GM23338 (cell line): Measurements from ENCODE around the gene CELSR3. TPM values are rescaled to one million over a fixed set of nuclear protein-coding genes. Genes with fewer than 3 reads are reported as not detected.

Source experiments
- ATAC-seq: fragments of 200-7000 bp; cut with Tn5 transposase; 3 replicates; pipeline ENCODE4 v1.9.1; 2020
- DNase-seq: peaks from one replicate; pipeline ENCODE4 v3.0.0-alpha.2; 2015; ENCODE audit warnings: low spot score
- H2AFZ ChIP-seq: fragments of 200-600 bp; sonication (generic); 2 replicates; pipeline ENCODE4 v1.8.0; 2016; ENCODE audit warnings: antibody characterized with exemption, mild to moderate bottlenecking, moderate library complexity
- H3F3A ChIP-seq: fragments of 200-600 bp; sonication (generic); replicated peaks from 2 replicates; pipeline ENCODE4 v1.8.0; 2017; ENCODE audit warnings: antibody characterized with exemption, mixed run types, low read depth
- H3K27ac ChIP-seq: fragments of 200-600 bp; sonication (generic); 2 replicates; pipeline ENCODE4 v1.6.1; 2016; ENCODE audit warnings: low read depth
- H3K27me3 ChIP-seq: fragments of 200-600 bp; sonication (generic); 2 replicates; pipeline ENCODE4 v1.8.0; 2016; ENCODE audit warnings: mild to moderate bottlenecking, mixed run types, moderate library complexity; ENCODE audit not compliant: insufficient read depth
- H3K36me3 ChIP-seq: fragments of 200-600 bp; sonication (generic); 2 replicates; pipeline ENCODE4 v1.8.0; 2016; ENCODE audit warnings: mild to moderate bottlenecking; ENCODE audit not compliant: insufficient read depth
- H3K4me1 ChIP-seq: fragments of 200-600 bp; sonication (generic); 2 replicates; pipeline ENCODE4 v1.8.0; 2016; ENCODE audit warnings: mild to moderate bottlenecking, moderate library complexity; ENCODE audit not compliant: insufficient read depth
- H3K4me2 ChIP-seq: fragments of 200-600 bp; sonication (generic); 2 replicates; pipeline ENCODE4 v1.7.1; 2017; ENCODE audit warnings: mixed run types
- H3K4me3 ChIP-seq: fragments of 200-600 bp; sonication (generic); 2 replicates; pipeline ENCODE4 v1.6.1; 2016; ENCODE audit warnings: mixed run types
- H3K79me2 ChIP-seq: fragments of 200-600 bp; sonication (generic); replicated peaks from 2 replicates; pipeline ENCODE4 v1.8.0; 2017; ENCODE audit warnings: mild to moderate bottlenecking; ENCODE audit not compliant: insufficient read depth
- H3K9me2 ChIP-seq: fragments of 200-600 bp; sonication (generic); 2 replicates; pipeline ENCODE4 v1.8.0; 2017; ENCODE audit not compliant: insufficient read depth
- H4K20me1 ChIP-seq: fragments of 200-600 bp; sonication (generic); replicated peaks from 2 replicates; pipeline ENCODE4 v1.8.0; 2017; ENCODE audit warnings: mild to moderate bottlenecking; ENCODE audit not compliant: insufficient read depth
- H3K27ac Mint-ChIP-seq: 2 replicates; pipeline ENCODE4 v1.8.0; 2020; ENCODE audit warnings: inconsistent platforms, mild to moderate bottlenecking, moderate library complexity, mixed read lengths
- H3K27me3 Mint-ChIP-seq: 3 replicates; pipeline ENCODE4 v1.8.0; 2022; ENCODE audit warnings: low read depth, mild to moderate bottlenecking, moderate library complexity, mixed read lengths, inconsistent platforms; ENCODE audit not compliant: insufficient read depth, poor library complexity
- H3K36me3 Mint-ChIP-seq: 3 replicates; pipeline ENCODE4 v1.8.0; 2021; ENCODE audit warnings: low read depth, mild to moderate bottlenecking, inconsistent platforms, moderate library complexity, mixed read lengths
- H3K4me1 Mint-ChIP-seq: 3 replicates; pipeline ENCODE4 v1.8.0; 2020; ENCODE audit warnings: mild to moderate bottlenecking, inconsistent platforms, mixed read lengths
- H3K4me3 Mint-ChIP-seq: 3 replicates; pipeline ENCODE4 v1.8.0; 2021; ENCODE audit warnings: moderate library complexity, mild to moderate bottlenecking, inconsistent platforms, mixed read lengths
- H3K9me3 Mint-ChIP-seq: 3 replicates; pipeline ENCODE4 v1.8.0; 2020; ENCODE audit warnings: moderate library complexity, mild to moderate bottlenecking, inconsistent platforms, mixed read lengths
- CREB1 ChIP-seq: fragments of 250-450 bp; sonication (Bioruptor Pico); IDR thresholded peaks from 2 replicates; pipeline ENCODE4 v1.5.0; 2020; ENCODE audit warnings: low read depth, mild to moderate bottlenecking, moderate library complexity
- EZH2 ChIP-seq: fragments of 200-600 bp; sonication (generic); IDR thresholded peaks from one replicate; pipeline ENCODE4 v1.8.0; 2017; ENCODE audit warnings: antibody characterized with exemption, mild to moderate bottlenecking, low read depth; ENCODE audit not compliant: unreplicated experiment
- EZH2phosphoT487 ChIP-seq: fragments of 200-600 bp; sonication (generic); IDR thresholded peaks from one replicate; pipeline ENCODE4 v1.8.1; 2018; ENCODE audit warnings: antibody characterized with exemption; ENCODE audit not compliant: unreplicated experiment
- JUNB ChIP-seq: IDR thresholded peaks from one replicate; pipeline ENCODE4 v1.6.1; 2016; ENCODE audit warnings: antibody characterized with exemption; ENCODE audit not compliant: unreplicated experiment
- NANOG ChIP-seq: IDR thresholded peaks from 2 replicates; pipeline ENCODE4 v1.6.1; 2016; ENCODE audit warnings: antibody characterized with exemption, borderline replicate concordance
- POLR2AphosphoS5 ChIP-seq: IDR thresholded peaks from 2 replicates; pipeline ENCODE4 v1.6.1; 2016; ENCODE audit warnings: antibody characterized with exemption, low read depth
- STAT1 ChIP-seq: IDR thresholded peaks from one replicate; pipeline ENCODE4 v1.6.1; 2016; ENCODE audit warnings: antibody characterized with exemption; ENCODE audit not compliant: unreplicated experiment
- ZNF331 ChIP-seq: fragments of 250-450 bp; sonication (Bioruptor Pico); IDR thresholded peaks from 2 replicates; pipeline ENCODE4 v1.5.0; 2020; ENCODE audit warnings: low read depth, mild to moderate bottlenecking, moderate library complexity
- polyA plus RNA-seq: library from polyadenylated mRNA; unstranded; fragments of >200 nt; fragmentation: Nextera tagmentation; extraction: Ambion mirVana; gene quantifications from 2 replicates; pipeline ENCODE4 v1.2.1, GENCODE V29; 2016
- total RNA-seq: library from RNA; depleted of rRNA; stranded (reverse); fragments of >200 nt; shearing (Covaris generic); gene quantifications from 2 replicates; pipeline ENCODE4 v1.2.3, GENCODE V29; 2014
- TF ChIP-seq, protein P1 (sequence below): IDR thresholded peaks from 2 replicates; pipeline ENCODE4 v1.6.1; 2016; ENCODE audit warnings: antibody characterized with exemption
- TF ChIP-seq, protein P2 (sequence below): IDR thresholded peaks from one replicate; pipeline ENCODE4 v1.6.1; 2018; ENCODE audit warnings: antibody characterized with exemption; ENCODE audit not compliant: unreplicated experiment
- TF ChIP-seq, protein P3 (sequence below): fragments of 250-450 bp; sonication (Bioruptor Pico); IDR thresholded peaks from 2 replicates; pipeline ENCODE4 v1.5.0; 2020; ENCODE audit warnings: mild to moderate bottlenecking, moderate library complexity

Gene CELSR3
- total and polyA plus RNA-seq, 2 experiments from 2014 or later: 7.5 to 33.3 TPM

GRCh38 chr3:48644898-48645760 is 17.6 kb downstream of the CELSR3 start:
- TF ChIP-seq, protein P1, sequence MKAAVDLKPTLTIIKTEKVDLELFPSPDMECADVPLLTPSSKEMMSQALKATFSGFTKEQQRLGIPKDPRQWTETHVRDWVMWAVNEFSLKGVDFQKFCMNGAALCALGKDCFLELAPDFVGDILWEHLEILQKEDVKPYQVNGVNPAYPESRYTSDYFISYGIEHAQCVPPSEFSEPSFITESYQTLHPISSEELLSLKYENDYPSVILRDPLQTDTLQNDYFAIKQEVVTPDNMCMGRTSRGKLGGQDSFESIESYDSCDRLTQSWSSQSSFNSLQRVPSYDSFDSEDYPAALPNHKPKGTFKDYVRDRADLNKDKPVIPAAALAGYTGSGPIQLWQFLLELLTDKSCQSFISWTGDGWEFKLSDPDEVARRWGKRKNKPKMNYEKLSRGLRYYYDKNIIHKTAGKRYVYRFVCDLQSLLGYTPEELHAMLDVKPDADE: no peak
- Mint-ChIP-seq H3K27ac (no peak overlapping the region), H3K36me3 (peaks cover 29% of the 10 kb centered on the region), H3K4me1 (no peaks in the 10 kb centered on the region), H3K27me3 (peaks cover 13% of the 10 kb centered on the region), H3K9me3 (no peaks in the 10 kb centered on the region), H3K4me3 (no peak overlapping the region)
- Histone ChIP-seq H2AFZ (no peak overlapping the region), H3K36me3 (no peaks in the 10 kb centered on the region; the same call in 1 of the 2 replicates), H3K4me2 (no peak overlapping the region), H3K27me3 (no peaks in the 10 kb centered on the region), H3F3A (no peaks in the 10 kb centered on the region), H4K20me1 (no peaks in the 10 kb centered on the region), H3K79me2 (no peaks in the 10 kb centered on the region), H3K9me2 (no peaks in the 10 kb centered on the region), H3K27ac (no peak overlapping the region), H3K4me3 (no peak overlapping the region), H3K4me1 (no peaks in the 10 kb centered on the region)
- DNase-seq (no peak), ATAC-seq (no peak)

DNA sequence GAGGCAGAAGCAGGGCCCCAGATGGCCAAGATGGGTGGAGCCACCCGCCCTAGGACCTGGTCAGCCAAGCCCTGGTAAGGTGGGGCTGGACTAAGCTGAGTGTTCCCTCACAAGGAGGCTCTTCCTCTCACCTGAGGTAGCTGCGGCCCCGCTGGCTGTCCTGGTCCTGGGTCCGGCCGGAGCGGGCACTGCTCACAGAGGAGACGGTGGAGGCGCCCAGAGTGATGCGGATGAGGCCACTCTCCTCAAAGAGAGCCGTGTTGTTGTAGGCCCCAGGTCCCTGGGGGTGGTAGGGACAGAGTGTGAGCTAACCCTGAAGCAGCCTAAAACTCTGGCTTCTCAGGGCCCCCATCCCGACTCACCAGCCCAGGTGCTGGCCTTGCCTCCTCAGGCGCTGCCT is 20.1 kb downstream of the CELSR3 start:
- no peaks in the 10 kb centered on the region; the same call in 1 of the 2 replicates for H3F3A ChIP-seq
- H3K4me3 ChIP-seq: no peak overlapping the region
- no peaks in the 10 kb centered on the region; the same call in 1 of the 2 replicates for H3K36me3 ChIP-seq
- no peak overlapping the region for H2AFZ ChIP-seq
- DNase-seq (no peak), ATAC-seq (no peak)
- no peaks in the 10 kb centered on the region for H3K27me3 ChIP-seq
- H3K4me3 Mint-ChIP-seq: no peak overlapping the region
- no peak overlapping the region for H3K27ac ChIP-seq
- peaks cover 34% of the 10 kb centered on the region for H3K36me3 Mint-ChIP-seq
- H3K79me2 ChIP-seq: no peaks in the 10 kb centered on the region
- H3K4me2 ChIP-seq: no peak overlapping the region
- no peaks in the 10 kb centered on the region for H3K9me3 Mint-ChIP-seq
- H4K20me1 ChIP-seq: no peaks in the 10 kb centered on the region
- no peaks in the 10 kb centered on the region; the same call in 1 of the 2 replicates for H3K4me1 ChIP-seq
- H3K27ac Mint-ChIP-seq: no peak overlapping the region
- H3K27me3 Mint-ChIP-seq: peaks cover 15% of the 10 kb centered on the region
- H3K9me2 ChIP-seq: no peaks in the 10 kb centered on the region
- H3K4me1 Mint-ChIP-seq: peaks cover 8% of the 10 kb centered on the region
- TF ChIP-seq, protein P2, sequence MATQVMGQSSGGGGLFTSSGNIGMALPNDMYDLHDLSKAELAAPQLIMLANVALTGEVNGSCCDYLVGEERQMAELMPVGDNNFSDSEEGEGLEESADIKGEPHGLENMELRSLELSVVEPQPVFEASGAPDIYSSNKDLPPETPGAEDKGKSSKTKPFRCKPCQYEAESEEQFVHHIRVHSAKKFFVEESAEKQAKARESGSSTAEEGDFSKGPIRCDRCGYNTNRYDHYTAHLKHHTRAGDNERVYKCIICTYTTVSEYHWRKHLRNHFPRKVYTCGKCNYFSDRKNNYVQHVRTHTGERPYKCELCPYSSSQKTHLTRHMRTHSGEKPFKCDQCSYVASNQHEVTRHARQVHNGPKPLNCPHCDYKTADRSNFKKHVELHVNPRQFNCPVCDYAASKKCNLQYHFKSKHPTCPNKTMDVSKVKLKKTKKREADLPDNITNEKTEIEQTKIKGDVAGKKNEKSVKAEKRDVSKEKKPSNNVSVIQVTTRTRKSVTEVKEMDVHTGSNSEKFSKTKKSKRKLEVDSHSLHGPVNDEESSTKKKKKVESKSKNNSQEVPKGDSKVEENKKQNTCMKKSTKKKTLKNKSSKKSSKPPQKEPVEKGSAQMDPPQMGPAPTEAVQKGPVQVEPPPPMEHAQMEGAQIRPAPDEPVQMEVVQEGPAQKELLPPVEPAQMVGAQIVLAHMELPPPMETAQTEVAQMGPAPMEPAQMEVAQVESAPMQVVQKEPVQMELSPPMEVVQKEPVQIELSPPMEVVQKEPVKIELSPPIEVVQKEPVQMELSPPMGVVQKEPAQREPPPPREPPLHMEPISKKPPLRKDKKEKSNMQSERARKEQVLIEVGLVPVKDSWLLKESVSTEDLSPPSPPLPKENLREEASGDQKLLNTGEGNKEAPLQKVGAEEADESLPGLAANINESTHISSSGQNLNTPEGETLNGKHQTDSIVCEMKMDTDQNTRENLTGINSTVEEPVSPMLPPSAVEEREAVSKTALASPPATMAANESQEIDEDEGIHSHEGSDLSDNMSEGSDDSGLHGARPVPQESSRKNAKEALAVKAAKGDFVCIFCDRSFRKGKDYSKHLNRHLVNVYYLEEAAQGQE: no peak
- TF ChIP-seq JUNB (no peak), ZNF331 (CRISPR knock-in tag) (no peak), EZH2phosphoT487 (no peak), CREB1 (CRISPR knock-in tag) (no peak), STAT1 (no peak), POLR2AphosphoS5 (no peak), NANOG (no peak), EZH2 (no peak)
- TF ChIP-seq, protein P3, sequence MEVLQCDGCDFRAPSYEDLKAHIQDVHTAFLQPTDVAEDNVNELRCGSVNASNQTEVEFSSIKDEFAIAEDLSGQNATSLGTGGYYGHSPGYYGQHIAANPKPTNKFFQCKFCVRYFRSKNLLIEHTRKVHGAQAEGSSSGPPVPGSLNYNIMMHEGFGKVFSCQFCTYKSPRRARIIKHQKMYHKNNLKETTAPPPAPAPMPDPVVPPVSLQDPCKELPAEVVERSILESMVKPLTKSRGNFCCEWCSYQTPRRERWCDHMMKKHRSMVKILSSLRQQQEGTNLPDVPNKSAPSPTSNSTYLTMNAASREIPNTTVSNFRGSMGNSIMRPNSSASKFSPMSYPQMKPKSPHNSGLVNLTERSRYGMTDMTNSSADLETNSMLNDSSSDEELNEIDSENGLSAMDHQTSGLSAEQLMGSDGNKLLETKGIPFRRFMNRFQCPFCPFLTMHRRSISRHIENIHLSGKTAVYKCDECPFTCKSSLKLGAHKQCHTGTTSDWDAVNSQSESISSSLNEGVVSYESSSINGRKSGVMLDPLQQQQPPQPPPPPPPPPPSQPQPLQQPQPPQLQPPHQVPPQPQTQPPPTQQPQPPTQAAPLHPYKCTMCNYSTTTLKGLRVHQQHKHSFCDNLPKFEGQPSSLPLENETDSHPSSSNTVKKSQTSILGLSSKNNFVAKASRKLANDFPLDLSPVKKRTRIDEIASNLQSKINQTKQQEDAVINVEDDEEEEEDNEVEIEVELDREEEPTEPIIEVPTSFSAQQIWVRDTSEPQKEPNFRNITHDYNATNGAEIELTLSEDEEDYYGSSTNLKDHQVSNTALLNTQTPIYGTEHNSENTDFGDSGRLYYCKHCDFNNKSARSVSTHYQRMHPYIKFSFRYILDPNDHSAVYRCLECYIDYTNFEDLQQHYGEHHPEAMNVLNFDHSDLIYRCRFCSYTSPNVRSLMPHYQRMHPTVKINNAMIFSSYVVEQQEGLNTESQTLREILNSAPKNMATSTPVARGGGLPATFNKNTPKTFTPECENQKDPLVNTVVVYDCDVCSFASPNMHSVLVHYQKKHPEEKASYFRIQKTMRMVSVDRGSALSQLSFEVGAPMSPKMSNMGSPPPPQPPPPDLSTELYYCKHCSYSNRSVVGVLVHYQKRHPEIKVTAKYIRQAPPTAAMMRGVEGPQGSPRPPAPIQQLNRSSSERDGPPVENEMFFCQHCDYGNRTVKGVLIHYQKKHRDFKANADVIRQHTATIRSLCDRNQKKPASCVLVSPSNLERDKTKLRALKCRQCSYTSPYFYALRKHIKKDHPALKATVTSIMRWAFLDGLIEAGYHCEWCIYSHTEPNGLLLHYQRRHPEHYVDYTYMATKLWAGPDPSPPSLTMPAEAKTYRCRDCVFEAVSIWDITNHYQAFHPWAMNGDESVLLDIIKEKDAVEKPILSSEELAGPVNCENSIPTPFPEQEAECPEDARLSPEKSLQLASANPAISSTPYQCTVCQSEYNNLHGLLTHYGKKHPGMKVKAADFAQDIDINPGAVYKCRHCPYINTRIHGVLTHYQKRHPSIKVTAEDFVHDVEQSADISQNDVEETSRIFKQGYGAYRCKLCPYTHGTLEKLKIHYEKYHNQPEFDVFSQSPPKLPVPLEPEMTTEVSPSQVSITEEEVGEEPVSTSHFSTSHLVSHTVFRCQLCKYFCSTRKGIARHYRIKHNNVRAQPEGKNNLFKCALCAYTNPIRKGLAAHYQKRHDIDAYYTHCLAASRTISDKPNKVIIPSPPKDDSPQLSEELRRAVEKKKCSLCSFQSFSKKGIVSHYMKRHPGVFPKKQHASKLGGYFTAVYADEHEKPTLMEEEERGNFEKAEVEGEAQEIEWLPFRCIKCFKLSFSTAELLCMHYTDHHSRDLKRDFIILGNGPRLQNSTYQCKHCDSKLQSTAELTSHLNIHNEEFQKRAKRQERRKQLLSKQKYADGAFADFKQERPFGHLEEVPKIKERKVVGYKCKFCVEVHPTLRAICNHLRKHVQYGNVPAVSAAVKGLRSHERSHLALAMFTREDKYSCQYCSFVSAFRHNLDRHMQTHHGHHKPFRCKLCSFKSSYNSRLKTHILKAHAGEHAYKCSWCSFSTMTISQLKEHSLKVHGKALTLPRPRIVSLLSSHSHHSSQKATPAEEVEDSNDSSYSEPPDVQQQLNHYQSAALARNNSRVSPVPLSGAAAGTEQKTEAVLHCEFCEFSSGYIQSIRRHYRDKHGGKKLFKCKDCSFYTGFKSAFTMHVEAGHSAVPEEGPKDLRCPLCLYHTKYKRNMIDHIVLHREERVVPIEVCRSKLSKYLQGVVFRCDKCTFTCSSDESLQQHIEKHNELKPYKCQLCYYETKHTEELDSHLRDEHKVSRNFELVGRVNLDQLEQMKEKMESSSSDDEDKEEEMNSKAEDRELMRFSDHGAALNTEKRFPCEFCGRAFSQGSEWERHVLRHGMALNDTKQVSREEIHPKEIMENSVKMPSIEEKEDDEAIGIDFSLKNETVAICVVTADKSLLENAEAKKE (CRISPR knock-in tag): no peak
